IPS-15b (cell line): ENCODE data around the gene RCN2.

Source experiments
- H3K27me3 ChIP-seq: one replicate; pipeline ENCODE4 v1.6.1; 2013; ENCODE audit warnings: low read length; ENCODE audit not compliant: control insufficient read depth, insufficient read depth
- H3K36me3 ChIP-seq: one replicate; pipeline ENCODE4 v1.6.1; 2013; ENCODE audit warnings: low read length; ENCODE audit not compliant: control insufficient read depth, insufficient read depth
- H3K4me1 ChIP-seq: one replicate; pipeline ENCODE4 v1.6.1; 2013; ENCODE audit warnings: mild to moderate bottlenecking, low read length; ENCODE audit not compliant: control insufficient read depth, insufficient read depth
- H3K4me3 ChIP-seq: one replicate; pipeline ENCODE4 v1.5.1; 2013; ENCODE audit warnings: low read depth, low read length
- H3K9ac ChIP-seq: one replicate; pipeline ENCODE4 v1.6.1; 2013; ENCODE audit warnings: low read depth, mild to moderate bottlenecking, low read length
- H3K9me3 ChIP-seq: one replicate; pipeline ENCODE4 v1.6.1; 2013; ENCODE audit warnings: mild to moderate bottlenecking, low read length; ENCODE audit not compliant: control insufficient read depth, insufficient read depth

RCN2 gene

GRCh38 chr15:76979331-76979925 is 47.9 kb downstream of the RCN2 start:
- no peaks in the 10 kb centered on the region for H3K4me1 ChIP-seq
- H3K4me3 ChIP-seq = no peak overlapping the region
- no peaks in the 10 kb centered on the region for H3K9me3 ChIP-seq
- no peaks in the 10 kb centered on the region for H3K36me3 ChIP-seq
- H3K27me3 ChIP-seq = no peaks in the 10 kb centered on the region
- no peak overlapping the region for H3K9ac ChIP-seq

- H3K9ac ChIP-seq = no peak overlapping the region
- no peaks in the 10 kb centered on the region for H3K4me1 ChIP-seq
- no peaks in the 10 kb centered on the region for H3K27me3 ChIP-seq
- H3K36me3 ChIP-seq = no peaks in the 10 kb centered on the region
- no peak overlapping the region for H3K4me3 ChIP-seq
- H3K9me3 ChIP-seq = no peaks in the 10 kb centered on the region
Measured at GRCh38 chr15:76979996-76980520, 48.5 kb downstream of the RCN2 start.

DNA sequence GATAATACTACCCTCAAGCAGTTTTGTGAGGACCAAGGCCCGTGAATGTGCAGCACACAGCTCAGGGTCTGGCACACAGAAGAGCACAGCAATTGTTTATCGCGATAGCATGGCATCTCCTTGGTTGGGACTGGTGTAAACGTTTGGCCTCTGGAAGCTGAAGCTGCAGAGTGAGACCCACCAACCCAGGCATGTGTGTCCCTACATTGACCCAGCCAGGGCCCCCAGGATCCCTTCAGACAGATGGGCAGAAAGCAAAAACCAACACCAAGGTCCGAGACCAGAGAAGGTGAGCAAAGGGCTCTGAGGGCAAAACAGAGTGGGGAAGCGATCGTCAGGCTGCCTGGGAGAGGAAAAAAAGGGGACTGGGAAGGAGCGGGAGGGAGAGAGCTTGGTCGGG is 50.8 kb downstream of the RCN2 start:
- no peaks in the 10 kb centered on the region for H3K9me3 ChIP-seq
- H3K9ac ChIP-seq = no peak overlapping the region
- no peak overlapping the region for H3K4me3 ChIP-seq
- H3K27me3 ChIP-seq = no peaks in the 10 kb centered on the region
- H3K36me3 ChIP-seq = no peaks in the 10 kb centered on the region
- no peaks in the 10 kb centered on the region for H3K4me1 ChIP-seq

- H3K27me3 ChIP-seq = no peaks in the 10 kb centered on the region
- no peaks in the 10 kb centered on the region for H3K36me3 ChIP-seq
- H3K9me3 ChIP-seq = no peaks in the 10 kb centered on the region
- H3K4me1 ChIP-seq = no peaks in the 10 kb centered on the region
- no peak overlapping the region for H3K9ac ChIP-seq
- H3K4me3 ChIP-seq = no peak overlapping the region
Measured at GRCh38 chr15:76982756-76983155, 51.2 kb downstream of the RCN2 start.

DNA sequence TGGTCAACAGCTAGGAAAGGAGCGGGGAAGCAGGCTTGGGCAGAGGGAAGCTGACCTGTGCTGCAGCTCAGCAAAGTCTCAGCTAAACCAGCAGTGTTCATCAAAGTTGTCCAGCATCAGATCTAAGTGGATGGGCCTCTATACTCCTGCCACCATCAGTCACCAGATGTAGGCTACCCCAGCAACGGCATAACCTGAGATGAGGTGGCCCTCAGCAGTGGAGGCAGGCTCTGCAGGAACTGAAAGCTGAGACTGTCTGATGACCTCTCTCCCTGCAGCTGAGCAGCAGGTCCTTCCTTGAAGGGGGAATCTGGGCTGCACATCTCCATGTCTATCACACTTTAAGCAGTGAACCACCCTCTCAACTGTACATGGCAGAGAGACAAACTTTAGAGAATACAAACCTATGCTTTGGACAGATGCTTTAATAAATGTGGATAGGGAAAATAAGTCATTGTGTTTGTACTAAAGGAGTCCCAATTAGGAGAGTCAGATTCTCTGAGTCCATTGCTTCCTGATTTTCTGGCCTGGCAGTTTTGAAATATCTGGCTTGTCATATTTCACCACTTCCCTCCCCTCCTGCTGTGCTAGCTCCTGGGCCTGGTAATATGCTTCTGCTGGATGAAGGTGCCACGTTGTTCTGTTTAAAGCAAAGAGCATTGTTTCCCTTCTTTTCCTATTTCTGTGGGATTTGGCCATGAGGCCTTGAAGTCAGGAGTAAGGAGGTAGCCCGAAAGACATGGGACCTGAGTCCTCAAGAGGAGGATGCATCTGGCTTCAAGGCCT is 52.2 kb downstream of the RCN2 start:
- no peaks in the 10 kb centered on the region for H3K27me3 ChIP-seq
- H3K4me1 ChIP-seq = no peaks in the 10 kb centered on the region
- H3K36me3 ChIP-seq = no peaks in the 10 kb centered on the region
- H3K4me3 ChIP-seq = no peak overlapping the region
- no peaks in the 10 kb centered on the region for H3K9me3 ChIP-seq
- H3K9ac ChIP-seq = no peak overlapping the region

- Histone ChIP-seq H3K4me1 (no peaks in the 10 kb centered on the region), H3K9me3 (no peaks in the 10 kb centered on the region), H3K9ac (no peak overlapping the region), H3K27me3 (no peaks in the 10 kb centered on the region), H3K36me3 (no peaks in the 10 kb centered on the region), H3K4me3 (no peak overlapping the region)
Measured at GRCh38 chr15:76986743-76987142, 55.2 kb downstream of the RCN2 start.

DNA sequence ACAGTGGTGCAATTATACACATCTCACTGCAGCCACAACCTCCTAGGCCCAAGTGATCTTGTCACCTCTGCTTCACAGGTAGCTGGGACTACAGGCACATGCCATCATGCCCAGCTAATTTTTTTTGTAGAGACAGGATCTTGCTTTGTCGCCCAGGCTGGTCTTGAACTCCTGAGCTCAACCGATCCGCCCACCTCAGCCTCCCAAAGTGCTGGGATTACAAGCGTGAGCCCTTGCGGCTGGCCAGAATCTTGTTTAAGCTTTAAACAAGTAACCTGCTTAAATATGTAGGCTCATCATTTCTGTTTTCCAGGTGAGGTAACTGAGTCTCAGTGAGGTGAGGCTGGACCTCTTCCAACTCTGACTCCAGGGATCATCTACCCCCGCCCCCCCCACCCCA is 55.7 kb downstream of the RCN2 start:
- no peaks in the 10 kb centered on the region for H3K36me3 ChIP-seq
- no peaks in the 10 kb centered on the region for H3K9me3 ChIP-seq
- no peak overlapping the region for H3K4me3 ChIP-seq
- no peaks in the 10 kb centered on the region for H3K27me3 ChIP-seq
- H3K4me1 ChIP-seq = no peaks in the 10 kb centered on the region
- no peak overlapping the region for H3K9ac ChIP-seq

GRCh38 chr15:76987896-76988860 is 56.6 kb downstream of the RCN2 start:
- H3K9ac ChIP-seq = no peak overlapping the region
- H3K36me3 ChIP-seq = no peaks in the 10 kb centered on the region
- no peaks in the 10 kb centered on the region for H3K4me1 ChIP-seq
- H3K4me3 ChIP-seq = no peak overlapping the region
- H3K9me3 ChIP-seq = no peaks in the 10 kb centered on the region
- no peaks in the 10 kb centered on the region for H3K27me3 ChIP-seq

DNA sequence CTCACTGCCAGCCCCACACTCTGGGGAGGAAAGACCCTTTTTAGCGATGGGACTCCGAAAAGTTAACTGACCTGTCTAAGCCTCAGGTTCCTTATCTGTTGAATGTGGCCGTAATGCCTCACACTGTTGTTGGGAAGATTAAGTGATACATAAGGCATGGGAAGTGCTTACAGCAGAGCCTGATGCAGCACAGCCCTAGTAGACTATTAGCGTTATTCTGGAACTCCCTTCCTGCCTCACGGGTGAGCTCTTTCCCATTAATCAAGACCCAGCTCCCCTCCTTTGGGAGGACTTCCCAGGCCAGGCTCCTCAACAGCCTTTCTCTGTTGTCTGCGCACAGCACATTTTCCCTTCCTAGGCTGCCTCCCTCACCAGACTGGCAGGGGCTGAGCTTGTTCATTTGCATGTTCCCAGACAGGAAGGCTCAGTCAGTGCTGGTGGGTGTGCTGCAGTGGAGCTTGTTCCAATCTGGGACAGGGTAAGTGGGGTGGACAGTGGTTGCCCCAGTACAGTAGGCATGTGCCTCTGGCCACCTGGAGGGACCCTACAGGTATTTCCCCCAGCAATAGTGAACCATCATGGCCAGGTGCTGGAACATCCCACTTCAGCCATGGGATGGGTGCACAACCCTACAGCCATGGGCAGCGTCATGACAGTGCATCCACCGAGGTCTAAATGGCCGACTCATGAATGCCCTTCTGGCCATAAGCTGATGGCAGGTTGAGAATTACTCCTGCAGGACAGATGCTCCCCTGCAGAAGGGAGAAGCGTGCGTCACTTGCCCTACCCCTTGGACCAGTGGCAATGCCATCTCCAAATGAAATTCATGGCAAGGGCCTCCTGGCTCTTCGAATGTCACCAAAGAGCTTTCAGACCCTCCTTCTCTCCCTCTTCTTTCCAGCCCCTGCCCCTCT is 57.6 kb downstream of the RCN2 start:
- H3K4me1 ChIP-seq = no peaks in the 10 kb centered on the region
- no peak overlapping the region for H3K9ac ChIP-seq
- no peaks in the 10 kb centered on the region for H3K9me3 ChIP-seq
- H3K27me3 ChIP-seq = no peaks in the 10 kb centered on the region
- H3K36me3 ChIP-seq = no peaks in the 10 kb centered on the region
- no peak overlapping the region for H3K4me3 ChIP-seq

GRCh38 chr15:76991048-76991447 is 59.5 kb downstream of the RCN2 start:
- Histone ChIP-seq H3K9me3 (no peaks in the 10 kb centered on the region), H3K36me3 (no peaks in the 10 kb centered on the region), H3K4me1 (no peaks in the 10 kb centered on the region), H3K9ac (no peak overlapping the region), H3K4me3 (no peak overlapping the region), H3K27me3 (no peaks in the 10 kb centered on the region)
